Urinary bladder (tissue), 4 donors: ENCODE results near the gene POLE. TPM values are rescaled to one million over a fixed set of nuclear protein-coding genes. Genes with fewer than 3 reads are reported as not detected.

Source experiments
- DNase-seq: peaks from one replicate; pipeline ENCODE4 v3.0.0-alpha.2; 2015; ENCODE audit errors: extremely low spot score
- H3K27ac ChIP-seq: one replicate; pipeline ENCODE4 v1.5.1; 2013; ENCODE audit warnings: low read depth, mild to moderate bottlenecking, moderate library complexity
- H3K36me3 ChIP-seq: one replicate; pipeline ENCODE4 v1.6.1; 2013; ENCODE audit warnings: mild to moderate bottlenecking, moderate library complexity; ENCODE audit not compliant: insufficient read depth
- H3K4me1 ChIP-seq: one replicate; pipeline ENCODE4 v1.6.1; 2013; ENCODE audit warnings: mild to moderate bottlenecking, moderate library complexity; ENCODE audit not compliant: insufficient read depth
- H3K4me3 ChIP-seq: one replicate; pipeline ENCODE4 v1.5.1; 2013; ENCODE audit warnings: low read depth, low read length
- WGBS: extraction: QIAGEN DNeasy Blood & Tissue Kit; methylation state at CpG from one replicate; pipeline ENCODE4 v1.1.7; 2013; 5-methylcytosine and 5-hydroxymethylcytosine counted together
- polyA plus RNA-seq: library from polyadenylated mRNA; stranded (reverse); fragments of 200-250 nt; gene quantifications from one replicate; pipeline ENCODE4 v1.2.3, GENCODE V29; 2013
- total RNA-seq: library from RNA; depleted of rRNA; stranded (reverse); fragments of >200 nt; gene quantifications from one replicate; pipeline ENCODE4 v1.2.3, GENCODE V29; 2014
- donor health status: healthy with polysubstance abuse.
- donor health status: healthy.

The POLE gene
- total and polyA plus RNA-seq, 2 donors: 17.9 to 49.7 TPM

DNA sequence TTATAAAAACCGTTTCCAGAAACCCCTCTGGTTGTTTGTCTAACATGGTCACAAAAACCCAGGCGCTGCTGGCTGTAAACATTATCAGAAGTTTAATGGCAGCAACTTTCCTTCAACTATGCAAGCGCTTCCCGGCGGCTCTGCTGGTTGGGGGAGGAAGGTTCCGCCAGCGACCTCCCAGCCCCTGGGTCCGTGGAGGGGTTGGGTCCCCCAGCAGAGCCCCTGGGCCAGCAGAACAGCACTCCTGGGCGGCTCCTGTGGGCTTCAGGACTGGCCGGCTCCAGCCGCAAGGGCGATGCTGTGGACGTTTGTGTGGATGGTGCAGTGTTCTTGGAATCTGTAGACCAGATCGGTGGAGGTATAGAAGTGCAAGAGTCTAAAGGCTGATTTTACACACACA, 102.7 kb downstream of the POLE start:
- no peaks in the 10 kb centered on the region for H3K4me1 ChIP-seq
- no peak for DNase-seq
- no peak overlapping the region for H3K4me3 ChIP-seq
- H3K36me3 ChIP-seq: peaks cover 2% of the 10 kb centered on the region
- no peak overlapping the region for H3K27ac ChIP-seq
- WGBS: 87% methylated on average over 14 of the region's 14 CpGs

DNA sequence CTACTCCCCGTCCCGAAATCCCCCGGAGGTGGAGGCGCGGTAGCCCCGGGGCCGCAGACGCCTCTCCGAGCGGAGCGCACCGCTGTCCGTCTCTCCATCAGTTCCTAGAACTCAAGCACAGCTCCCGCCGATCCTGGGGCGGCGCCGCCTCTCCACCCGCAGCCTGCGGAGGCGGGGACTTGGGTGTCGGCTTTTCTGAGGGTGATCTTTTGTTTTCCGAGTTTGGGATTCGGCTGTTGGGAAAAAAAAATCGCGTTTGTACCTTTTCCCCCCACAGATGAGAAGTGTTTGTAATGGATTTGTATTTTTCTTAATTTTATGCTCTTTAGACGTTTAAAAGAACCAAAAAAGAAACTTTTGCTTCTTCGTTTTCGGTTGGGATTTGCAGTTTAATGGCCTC, 103.4 kb downstream of the POLE start:
- WGBS: 63% methylated on average over 29 of the region's 29 CpGs
- Histone ChIP-seq H3K36me3 (peaks cover 2% of the 10 kb centered on the region), H3K27ac (no peak overlapping the region), H3K4me1 (no peaks in the 10 kb centered on the region), H3K4me3 (peak overlapping the region; percentile 31)
- DNase-seq: no peak

DNA sequence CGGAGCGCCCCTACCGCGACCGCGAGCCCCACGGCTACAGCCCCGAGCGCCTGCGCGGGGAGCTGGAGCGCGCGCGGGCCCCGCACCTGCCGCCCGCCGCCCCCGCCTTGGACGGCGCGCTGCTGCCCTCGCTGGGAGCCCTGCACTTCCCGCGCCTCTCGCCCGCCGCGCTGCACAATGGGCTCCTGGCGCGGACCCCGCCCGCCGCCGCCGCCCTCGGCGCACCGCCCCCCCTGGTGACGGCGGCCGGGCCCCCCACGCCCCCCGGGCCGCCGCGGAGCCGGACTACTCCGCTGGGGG, 103.8 kb downstream of the POLE start:
- no peak for DNase-seq
- WGBS: 47% methylated on average over 50 of the region's 50 CpGs
- peaks cover 2% of the 10 kb centered on the region for H3K36me3 ChIP-seq
- no peak overlapping the region for H3K27ac ChIP-seq
- peak overlapping the region; percentile 31 for H3K4me3 ChIP-seq
- H3K4me1 ChIP-seq: no peaks in the 10 kb centered on the region

DNA sequence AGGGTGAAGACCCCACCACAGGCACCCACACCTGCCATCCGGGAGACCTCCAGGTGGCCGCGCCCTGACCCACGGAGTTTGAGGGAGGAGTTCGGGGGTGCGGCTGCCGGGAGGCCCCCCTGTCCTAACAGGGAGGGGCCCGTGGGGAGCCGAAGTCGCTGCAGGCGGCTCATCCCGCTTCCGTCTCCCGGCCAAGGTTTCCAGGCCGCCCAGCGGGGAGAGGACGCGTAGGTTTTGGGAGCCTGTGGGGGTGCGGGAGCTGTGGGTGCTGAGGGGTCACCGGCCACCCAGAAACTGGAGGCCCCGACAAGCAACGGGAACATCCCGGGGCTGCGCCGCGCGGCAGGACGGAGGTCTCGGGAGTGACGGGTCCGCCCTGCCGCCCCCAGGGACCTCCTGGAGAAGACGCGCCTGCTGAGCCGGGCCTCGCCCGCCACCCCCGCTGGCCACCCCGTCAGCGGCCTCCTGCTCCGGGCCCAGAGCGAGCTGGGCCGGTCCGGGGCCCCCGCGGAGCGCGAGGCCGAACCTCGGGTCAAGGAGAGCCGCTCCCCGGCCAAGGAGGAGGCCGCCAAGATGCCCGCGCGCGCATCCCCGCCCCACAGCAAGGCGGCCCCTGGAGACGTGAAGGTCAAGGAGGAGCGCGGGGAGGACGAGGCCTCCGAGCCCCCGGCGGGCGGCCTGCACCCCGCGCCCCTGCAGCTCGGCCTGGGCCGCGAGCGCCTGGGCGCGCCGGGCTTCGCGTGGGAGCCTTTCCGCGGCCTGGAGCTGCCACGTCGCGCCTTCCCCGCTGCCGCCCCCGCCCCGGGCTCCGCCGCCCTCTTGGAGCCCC, 104.3 kb downstream of the POLE start:
- no peak for DNase-seq
- Histone ChIP-seq H3K27ac (peak overlapping the region; percentile 72), H3K36me3 (peaks cover 2% of the 10 kb centered on the region), H3K4me1 (no peaks in the 10 kb centered on the region), H3K4me3 (peak overlapping the region; percentile 31)
- WGBS: 60% methylated on average over 89 of the region's 89 CpGs

- WGBS: 47% methylated on average over 24 of the region's 24 CpGs
- Histone ChIP-seq H3K36me3 (peaks cover 2% of the 10 kb centered on the region), H3K4me3 (no peak overlapping the region), H3K4me1 (no peaks in the 10 kb centered on the region), H3K27ac (no peak overlapping the region)
- no peak for DNase-seq
These were observed 105.1 kb downstream of the POLE start for GRCh38 chr12:132582058-132582420.

DNA sequence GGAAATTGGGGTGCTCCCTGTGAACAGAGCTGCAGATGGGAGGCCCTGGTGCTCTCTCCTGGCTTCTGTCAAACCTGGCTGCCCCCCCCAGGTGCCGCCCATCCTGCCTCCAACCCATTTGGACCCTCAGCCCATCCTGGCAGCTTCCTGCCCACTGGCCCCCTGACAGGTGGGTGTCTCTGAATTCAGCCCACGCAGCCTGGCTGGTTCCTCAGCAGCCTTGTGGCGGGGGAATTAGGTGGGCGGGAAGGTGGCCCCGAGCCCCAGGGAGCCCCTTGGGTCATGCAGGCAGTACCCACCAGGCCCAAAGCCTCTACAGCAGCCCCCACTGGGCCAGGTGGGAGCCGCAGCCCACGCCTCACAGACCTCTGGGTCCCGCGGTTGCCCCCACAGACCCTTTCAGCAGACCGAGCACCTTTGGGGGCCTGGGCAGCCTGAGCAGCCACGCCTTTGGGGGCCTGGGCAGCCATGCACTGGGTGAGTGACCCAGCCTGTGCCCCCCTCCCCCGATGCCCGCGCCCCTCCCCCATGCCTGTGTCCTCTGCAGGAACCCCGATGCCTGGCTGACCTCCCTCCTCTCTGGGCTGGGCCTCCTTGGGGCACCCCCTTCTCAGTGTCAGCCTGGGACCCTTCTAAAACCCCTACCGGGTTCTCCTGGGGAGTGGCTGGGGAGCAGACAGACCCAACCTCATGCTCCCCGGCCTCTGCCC, 105.6 kb downstream of the POLE start:
- no peak for DNase-seq
- no peaks in the 10 kb centered on the region for H3K4me1 ChIP-seq
- no peak overlapping the region for H3K27ac ChIP-seq
- 74% methylated on average over 17 of the region's 17 CpGs for WGBS
- H3K36me3 ChIP-seq: peaks cover 2% of the 10 kb centered on the region
- H3K4me3 ChIP-seq: no peak overlapping the region

DNA sequence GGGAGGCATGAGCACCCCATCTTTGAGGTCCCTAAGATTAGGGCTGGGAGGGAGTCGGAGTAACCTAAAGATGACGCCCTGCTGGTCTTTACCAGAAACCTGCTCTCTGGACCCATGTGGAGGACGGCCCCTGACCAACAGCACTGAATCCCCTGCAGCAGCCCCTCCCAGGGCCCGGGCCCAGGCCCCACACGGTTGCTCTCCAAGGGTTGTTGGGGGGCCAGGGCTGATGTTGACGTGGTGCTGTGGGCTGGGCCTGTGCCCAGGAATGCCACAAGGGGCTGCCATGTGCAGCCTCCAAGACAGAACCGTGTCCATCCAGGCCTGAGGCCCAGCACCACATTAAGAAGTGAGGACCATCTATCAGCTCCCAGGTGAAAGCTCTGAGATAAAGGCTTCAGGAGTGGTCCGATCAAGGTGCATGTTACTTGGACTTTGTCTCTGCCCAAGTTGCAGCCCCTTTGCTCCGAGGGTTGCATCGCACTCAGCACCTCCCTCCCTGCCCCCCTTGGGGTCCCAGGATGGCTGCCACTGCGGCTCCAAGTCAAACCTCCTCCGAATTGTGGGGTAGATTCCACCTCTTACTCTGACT, 106.3 kb downstream of the POLE start:
- peaks cover 2% of the 10 kb centered on the region for H3K36me3 ChIP-seq
- H3K4me1 ChIP-seq: no peaks in the 10 kb centered on the region
- H3K27ac ChIP-seq: no peak overlapping the region
- DNase-seq: no peak
- no peak overlapping the region for H3K4me3 ChIP-seq
- 93% methylated on average over 12 of the region's 12 CpGs for WGBS

DNA sequence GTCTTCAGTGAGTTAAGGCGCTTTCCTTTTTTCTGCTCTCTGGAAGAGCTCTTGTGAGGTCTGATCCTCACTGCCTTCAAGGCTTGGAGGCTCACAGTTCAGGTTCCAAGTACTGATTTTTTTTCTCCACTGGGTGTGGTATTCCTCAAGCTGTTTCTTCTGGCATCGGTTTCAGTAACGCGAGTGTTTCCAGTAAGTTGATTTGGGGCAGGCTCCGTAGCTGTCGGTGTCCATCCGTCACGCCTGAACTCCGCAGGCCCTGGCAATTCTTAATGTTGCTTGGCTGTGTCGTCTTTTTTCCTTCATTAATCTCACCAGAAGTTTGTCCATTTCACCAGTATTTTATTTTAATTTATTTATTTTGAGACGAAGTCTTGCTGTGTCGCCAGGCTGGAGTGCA, 107.4 kb downstream of the POLE start:
- Histone ChIP-seq H3K4me3 (no peak overlapping the region), H3K4me1 (no peaks in the 10 kb centered on the region), H3K27ac (no peak overlapping the region), H3K36me3 (peaks cover 2% of the 10 kb centered on the region)
- 77% methylated on average over 12 of the region's 12 CpGs for WGBS
- DNase-seq: no peak

GRCh38 chr12:132578826-132579225, 108.3 kb downstream of the POLE start:
- H3K36me3 ChIP-seq: peaks cover 5% of the 10 kb centered on the region
- H3K4me1 ChIP-seq: no peaks in the 10 kb centered on the region
- no peak for DNase-seq
- H3K4me3 ChIP-seq: no peak overlapping the region
- 78% methylated on average over 11 of the region's 11 CpGs for WGBS
- no peak overlapping the region for H3K27ac ChIP-seq

GRCh38 chr12:132578118-132578517, 109.0 kb downstream of the POLE start:
- DNase-seq: no peak
- Histone ChIP-seq H3K27ac (no peak overlapping the region), H3K36me3 (peaks cover 5% of the 10 kb centered on the region), H3K4me3 (no peak overlapping the region), H3K4me1 (no peaks in the 10 kb centered on the region)
- whole genome bisulfite sequencing: 87% methylated on average over 11 of the region's 11 CpGs

DNA sequence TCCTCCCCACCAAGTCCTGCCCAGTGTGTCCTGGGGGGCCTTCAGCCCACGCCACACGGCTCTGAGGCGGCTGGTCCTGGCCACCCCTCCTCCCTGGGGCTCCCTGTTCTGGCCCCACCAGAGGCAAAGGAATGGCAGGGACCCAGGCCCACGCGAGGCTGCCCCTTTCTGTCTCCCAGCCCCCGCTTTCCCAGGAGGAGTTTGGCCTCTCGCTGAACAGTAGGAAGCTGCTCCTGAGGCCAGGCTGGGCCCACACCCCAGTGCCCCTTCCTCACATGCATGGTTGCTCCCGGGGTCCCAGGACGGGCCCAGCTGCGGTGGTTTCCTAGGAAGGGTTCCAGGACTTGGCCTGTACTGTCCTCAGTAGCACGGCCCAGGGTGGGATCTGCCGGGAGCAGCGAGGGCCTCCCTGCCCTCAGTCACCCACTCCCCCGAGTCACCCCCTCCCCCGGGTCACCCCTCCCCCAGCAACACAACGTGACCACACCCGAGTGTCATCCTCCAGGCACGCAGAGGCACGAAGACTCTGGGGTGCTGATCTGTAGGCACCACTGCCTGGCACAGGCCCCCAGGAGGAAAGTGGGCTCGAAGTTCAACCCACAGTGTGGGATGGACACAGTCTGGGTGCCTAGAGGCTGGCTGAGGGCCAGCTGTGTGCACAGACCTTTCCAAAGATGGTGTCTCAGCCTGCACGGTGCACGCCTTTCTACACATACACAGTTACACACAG, 109.8 kb downstream of the POLE start:
- WGBS: 85% methylated on average over 22 of the region's 22 CpGs
- Histone ChIP-seq H3K4me3 (no peak overlapping the region), H3K36me3 (peaks cover 3% of the 10 kb centered on the region), H3K4me1 (no peaks in the 10 kb centered on the region), H3K27ac (no peak overlapping the region)
- DNase-seq: no peak

DNA sequence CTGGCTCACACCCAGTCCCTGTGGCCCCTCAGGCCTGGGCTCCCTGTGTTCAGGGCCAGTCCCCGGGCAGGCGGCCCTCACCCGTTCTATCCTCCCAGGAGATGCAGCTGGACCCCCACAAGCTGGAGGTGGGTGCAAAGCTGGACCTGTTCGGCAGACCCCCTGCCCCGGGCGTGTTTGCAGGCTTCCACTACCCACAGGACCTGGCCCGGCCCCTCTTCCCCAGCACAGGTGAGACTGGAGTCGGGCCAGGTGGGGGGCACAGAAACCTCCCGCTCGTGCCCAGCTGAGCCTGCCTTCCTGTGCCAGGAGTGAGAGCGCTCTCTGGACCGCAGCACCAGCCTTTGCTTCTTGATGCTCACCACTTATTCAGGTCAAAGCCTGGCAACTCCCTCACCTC, 110.4 kb downstream of the POLE start:
- Histone ChIP-seq H3K36me3 (peaks cover 3% of the 10 kb centered on the region), H3K4me3 (no peak overlapping the region), H3K4me1 (no peaks in the 10 kb centered on the region), H3K27ac (no peak overlapping the region)
- DNase-seq: no peak
- WGBS: 94% methylated on average over 12 of the region's 12 CpGs

DNA sequence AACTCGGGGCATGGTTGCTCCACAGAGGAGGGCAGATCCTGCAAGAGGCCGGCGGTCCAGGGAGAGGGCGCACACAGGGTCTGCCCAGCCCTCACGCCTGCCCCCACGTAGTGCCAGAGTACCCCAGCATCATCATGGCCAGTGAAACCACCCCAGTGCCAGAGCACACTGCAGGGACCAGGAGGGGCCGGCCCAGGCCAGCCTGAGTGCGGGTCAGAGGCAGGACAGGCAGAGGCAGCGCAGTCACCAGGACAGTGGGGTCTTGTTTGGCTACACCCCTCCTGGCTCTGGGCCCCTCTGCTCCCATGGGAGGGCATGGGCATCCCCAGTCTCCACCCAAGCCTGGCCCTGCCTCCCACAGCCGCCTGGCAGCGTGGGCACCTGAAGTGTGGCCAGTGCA, 111.5 kb downstream of the POLE start:
- no peak for DNase-seq
- Histone ChIP-seq H3K4me1 (no peaks in the 10 kb centered on the region), H3K27ac (no peak overlapping the region), H3K4me3 (no peak overlapping the region), H3K36me3 (peaks cover 3% of the 10 kb centered on the region)
- WGBS: 96% methylated on average over 11 of the region's 11 CpGs
